ENCODE measurements around the gene TMEM178B. TPM values are rescaled to one million over a fixed set of nuclear protein-coding genes. Genes with fewer than 3 reads are reported as not detected.
"Not testable (repeated sequence)": the region's sequence is repeated elsewhere in the genome, so short reads cannot be mapped to it uniquely, and the experiment has no call there.

The TMEM178B gene
- polyA plus RNA-seq, 3 donors from 2014 or later = not detected

DNA sequence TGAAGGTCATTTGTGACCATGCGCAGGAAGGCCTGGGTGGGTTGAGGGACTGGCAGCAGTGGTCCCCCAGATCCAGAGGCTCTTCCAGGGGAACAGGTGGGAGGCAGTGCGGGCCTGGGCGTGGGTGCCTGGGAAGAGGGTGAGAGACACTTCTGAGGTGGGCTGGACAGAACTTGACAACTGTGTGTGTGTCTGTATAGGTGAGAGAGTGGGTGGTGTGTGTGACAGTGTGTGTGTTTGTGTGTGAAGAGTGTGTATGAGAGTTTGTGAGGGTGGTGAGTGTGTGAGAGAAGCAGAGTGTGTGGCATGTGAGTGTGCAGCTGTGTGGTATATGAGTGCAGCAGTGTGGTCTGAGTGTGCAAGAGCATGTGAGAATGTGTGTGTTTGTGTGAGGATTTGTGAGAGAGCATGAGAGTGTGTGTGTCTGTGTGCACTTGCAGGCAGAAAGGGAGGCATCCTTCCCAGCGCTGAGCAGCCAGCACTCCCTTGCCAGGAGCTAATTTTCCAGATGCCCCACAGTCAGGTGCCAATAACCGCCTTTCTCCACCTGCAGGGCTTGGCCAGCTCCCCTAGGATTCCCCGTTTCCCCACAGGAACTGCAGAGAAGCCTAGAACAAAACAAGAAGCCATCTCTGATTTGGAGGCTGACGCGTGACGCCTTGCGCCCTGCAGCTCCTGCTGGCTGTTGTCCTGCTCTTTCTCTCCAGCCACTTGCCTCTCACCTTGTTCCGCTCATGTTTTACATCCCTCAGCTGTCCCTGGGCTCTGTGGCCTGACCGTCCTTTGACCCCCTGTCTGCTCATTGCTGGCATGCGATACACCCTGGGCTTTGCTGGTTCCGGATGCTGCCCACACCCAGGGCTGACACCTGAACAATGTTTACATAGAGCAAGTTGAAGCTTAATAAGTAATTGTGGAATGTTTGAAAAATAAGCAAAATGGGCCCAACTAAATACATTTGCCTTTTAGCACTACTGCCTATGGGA, 88.0 kb downstream of the TMEM178B start:
- no peaks in the 10 kb centered on the region for H3K4me1 Mint-ChIP-seq
- DNase-seq = no peak
- H3K9me3 Mint-ChIP-seq = peaks cover 0 to 1% (median 0%) of the 10 kb centered on the region in 6 donors
- no peak overlapping the region for H3K27ac Mint-ChIP-seq
- no peak overlapping the region for H3K4me3 Mint-ChIP-seq
- H3K27me3 Mint-ChIP-seq (ENCODE audit: low read depth in 3 of 3) = peaks cover under 1 to 5% (median 4%) of the 10 kb centered on the region in 3 donors
- H3K36me3 Mint-ChIP-seq = no peaks in the 10 kb centered on the region

DNA sequence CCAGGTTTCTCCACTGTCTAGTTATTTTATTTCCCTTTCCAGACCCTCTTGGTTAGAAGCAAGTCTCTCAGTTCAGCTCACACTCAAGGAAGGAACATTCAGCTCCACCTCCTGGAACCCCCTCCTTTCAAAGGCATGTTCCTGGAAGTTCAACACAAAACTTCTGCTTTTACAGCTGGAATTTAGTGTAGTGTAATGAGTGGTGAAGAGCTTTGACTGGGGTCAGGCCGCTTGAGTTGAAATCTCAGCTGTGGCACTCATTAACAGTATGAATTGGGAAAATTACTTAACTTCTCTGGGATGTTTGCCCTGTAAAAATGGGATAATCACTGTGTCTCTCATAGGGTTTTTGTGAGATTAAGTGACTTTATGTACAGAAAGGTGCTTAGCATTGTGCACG, 91.7 kb downstream of the TMEM178B start:
- Mint-ChIP-seq H3K36me3 (no peaks in the 10 kb centered on the region), H3K4me3 (no peak overlapping the region), H3K27ac (no peak overlapping the region), H3K27me3 (ENCODE audit: low read depth in 3 of 3) (peaks cover 0 to 5% (median 0%) of the 10 kb centered on the region in 3 donors), H3K9me3 (no peaks in the 10 kb centered on the region), H3K4me1 (no peaks in the 10 kb centered on the region)
- DNase-seq = no peak

GRCh38 chr7:141166926-141167325, 93.1 kb downstream of the TMEM178B start:
- Mint-ChIP-seq H3K4me3 (no peak overlapping the region), H3K4me1 (no peaks in the 10 kb centered on the region), H3K9me3 (no peaks in the 10 kb centered on the region), H3K27me3 (ENCODE audit: low read depth in 3 of 3) (peaks cover 0 to 7% (median 0%) of the 10 kb centered on the region in 3 donors), H3K27ac (no peak overlapping the region), H3K36me3 (no peaks in the 10 kb centered on the region)
- no peak for DNase-seq

- Mint-ChIP-seq H3K9me3 (no peaks in the 10 kb centered on the region), H3K4me1 (no peaks in the 10 kb centered on the region), H3K27me3 (ENCODE audit: low read depth in 3 of 3) (peaks cover 0 to 7% (median under 1%) of the 10 kb centered on the region in 3 donors), H3K27ac (no peak overlapping the region), H3K4me3 (no peak overlapping the region), H3K36me3 (no peaks in the 10 kb centered on the region)
- DNase-seq = no peak
Observed at GRCh38 chr7:141167381-141167964, 93.6 kb downstream of the TMEM178B start.

DNA sequence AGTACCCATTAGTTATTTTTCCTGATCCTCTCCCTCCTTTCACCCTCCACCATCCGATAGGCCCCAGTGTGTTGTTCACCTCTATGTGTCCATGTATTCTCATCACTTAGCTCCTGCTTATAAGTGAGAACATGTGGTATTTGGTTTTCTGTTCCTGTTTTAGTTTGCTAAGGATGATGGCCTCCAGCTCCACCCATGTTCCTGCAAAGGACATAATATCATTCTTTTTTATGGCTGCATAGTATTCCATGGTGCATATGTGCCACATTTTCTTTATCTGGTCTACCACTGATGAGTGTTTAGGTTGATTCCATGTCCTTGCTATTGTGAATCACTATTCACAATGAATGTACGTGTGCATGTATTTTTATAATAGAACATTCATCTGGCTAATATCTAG, 95.3 kb downstream of the TMEM178B start:
- not testable (repeated sequence) for H3K9me3 Mint-ChIP-seq; H3K27me3 Mint-ChIP-seq (ENCODE audit: low read depth in 3 of 3); H3K4me1 Mint-ChIP-seq; DNase-seq; H3K4me3 Mint-ChIP-seq; H3K36me3 Mint-ChIP-seq; H3K27ac Mint-ChIP-seq

DNA sequence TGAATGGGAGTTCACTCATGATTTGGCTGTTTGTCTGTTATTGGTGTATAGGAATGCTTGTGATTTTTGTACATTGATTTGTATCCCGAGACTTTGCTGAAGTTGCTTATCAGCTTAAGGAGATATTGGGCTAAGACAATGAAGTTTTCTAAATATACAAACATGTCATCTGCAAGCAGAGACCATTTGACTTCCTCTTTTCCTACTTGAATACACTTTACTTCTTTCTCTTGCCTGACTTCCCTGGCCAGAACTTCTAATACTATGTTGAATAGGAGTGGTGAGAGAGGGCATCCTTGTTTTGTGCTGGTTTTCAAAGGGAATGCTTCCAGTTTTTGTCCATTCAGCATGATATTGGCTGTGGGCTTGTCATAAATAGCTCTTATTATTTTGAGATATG, 101.9 kb downstream of the TMEM178B start:
- DNase-seq; H3K27ac Mint-ChIP-seq; H3K4me3 Mint-ChIP-seq; H3K4me1 Mint-ChIP-seq; H3K27me3 Mint-ChIP-seq (ENCODE audit: low read depth in 3 of 3); H3K36me3 Mint-ChIP-seq: not testable (repeated sequence)
- H3K9me3 Mint-ChIP-seq = peaks cover 0 to 11% (median 0%) of the 10 kb centered on the region in 6 donors

- H3K27ac Mint-ChIP-seq; H3K4me1 Mint-ChIP-seq; H3K27me3 Mint-ChIP-seq (ENCODE audit: low read depth in 3 of 3); DNase-seq; H3K36me3 Mint-ChIP-seq: not testable (repeated sequence)
- H3K4me3 Mint-ChIP-seq = peak overlapping the region in 2 of 5 donors; percentile 15 to 22
- peaks cover 0 to 11% (median 0%) of the 10 kb centered on the region in 6 donors for H3K9me3 Mint-ChIP-seq
Observed at GRCh38 chr7:141177120-141177519, 103.3 kb downstream of the TMEM178B start.

DNA sequence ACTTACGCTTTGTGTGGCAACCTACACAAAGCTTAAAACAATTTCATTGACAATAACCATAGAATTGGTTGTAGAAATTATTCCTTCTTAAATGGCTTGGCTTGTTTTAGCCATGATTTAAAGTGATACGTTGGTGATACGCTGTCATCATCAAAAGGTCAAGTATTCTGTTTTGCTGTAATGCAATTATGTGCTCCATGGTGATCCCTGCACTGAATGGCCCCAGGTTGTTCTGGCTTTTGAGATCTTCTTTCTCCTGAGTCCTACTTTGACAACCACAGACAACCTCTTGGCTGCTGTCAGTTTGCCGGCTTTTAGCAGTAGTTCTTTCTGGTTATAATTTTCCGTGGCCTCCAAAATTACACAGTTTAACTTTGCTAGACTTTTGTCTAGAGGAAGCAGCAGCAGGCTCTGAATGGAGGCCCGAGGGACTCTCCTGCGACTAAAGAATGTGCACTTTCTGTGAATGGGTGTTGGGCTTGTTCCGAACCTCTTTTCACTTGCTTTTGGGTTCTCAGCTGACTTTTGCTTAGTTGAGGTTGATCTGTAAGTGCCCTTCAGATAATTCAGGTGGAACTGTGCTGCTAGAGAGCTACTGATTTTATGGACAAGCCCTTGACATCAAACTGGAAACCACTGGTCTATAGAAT, 104.7 kb downstream of the TMEM178B start:
- Mint-ChIP-seq H3K36me3 (no peaks in the 10 kb centered on the region), H3K4me1 (no peaks in the 10 kb centered on the region), H3K9me3 (peaks cover 0 to 11% (median 0%) of the 10 kb centered on the region in 6 donors), H3K27ac (no peak overlapping the region), H3K4me3 (no peak overlapping the region), H3K27me3 (ENCODE audit: low read depth in 3 of 3) (peaks cover 2 to 8% (median 5%) of the 10 kb centered on the region in 3 donors)
- DNase-seq = no peak

DNA sequence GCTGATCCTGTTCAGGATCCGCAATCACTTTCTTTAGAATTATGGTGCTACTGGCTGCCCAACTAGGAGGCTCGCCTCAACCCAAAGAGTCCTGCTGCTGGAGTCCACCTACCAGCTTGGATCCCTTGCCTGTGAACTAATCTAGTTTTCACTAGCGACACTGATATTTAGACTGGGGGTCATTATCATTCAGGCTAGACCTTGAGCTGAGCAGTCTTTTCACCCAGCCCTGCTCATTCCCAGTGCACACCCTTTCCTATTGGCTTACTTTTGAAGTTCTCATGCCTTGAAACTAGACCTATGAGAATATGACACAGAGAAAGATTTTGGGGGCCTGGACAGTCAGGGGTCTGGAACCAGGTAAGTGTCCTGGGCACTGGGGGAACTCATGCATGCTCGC, 107.9 kb downstream of the TMEM178B start:
- Mint-ChIP-seq H3K9me3 (peaks cover 0 to 4% (median 0%) of the 10 kb centered on the region in 6 donors), H3K36me3 (no peaks in the 10 kb centered on the region), H3K27me3 (ENCODE audit: low read depth in 3 of 3) (peaks cover 2 to 3% (median 3%) of the 10 kb centered on the region in 3 donors), H3K4me1 (no peaks in the 10 kb centered on the region), H3K27ac (no peak overlapping the region), H3K4me3 (no peak overlapping the region)
- DNase-seq = no peak

DNA sequence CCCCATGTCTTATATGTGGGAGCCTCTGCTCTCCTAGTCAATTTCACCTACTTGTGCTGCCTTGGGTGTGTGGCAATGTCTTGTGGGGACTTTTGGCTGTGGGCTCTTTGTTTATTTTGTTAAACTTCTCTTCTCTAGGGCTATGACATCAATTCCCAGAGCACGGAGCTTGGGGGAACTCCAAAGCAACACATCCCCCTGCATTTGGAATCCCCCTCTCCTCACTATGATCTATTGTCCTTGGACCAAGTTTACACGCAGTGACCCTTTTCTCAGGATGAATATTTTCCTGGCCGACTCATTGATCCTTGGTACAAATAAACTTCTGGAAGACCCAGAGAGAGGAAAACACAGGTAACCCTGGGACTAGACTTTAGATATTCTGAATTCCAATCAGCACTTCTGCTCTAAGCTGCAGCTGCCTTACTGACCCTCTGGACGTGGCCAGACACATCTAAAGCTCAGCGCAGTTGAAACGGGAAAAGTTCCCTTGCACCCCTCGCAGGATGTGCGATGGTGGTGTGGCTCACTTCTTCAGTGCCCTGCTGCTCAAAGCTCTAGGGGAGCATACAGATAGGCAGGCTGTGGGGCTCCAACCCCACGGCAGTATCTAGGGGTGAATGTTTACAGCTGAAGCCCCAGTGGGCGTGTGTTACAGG, 110.8 kb downstream of the TMEM178B start:
- DNase-seq = no peak
- Mint-ChIP-seq H3K4me1 (no peaks in the 10 kb centered on the region), H3K36me3 (no peaks in the 10 kb centered on the region), H3K27ac (no peak overlapping the region), H3K4me3 (no peak overlapping the region), H3K27me3 (ENCODE audit: low read depth in 3 of 3) (peaks cover 0 to 2% (median 2%) of the 10 kb centered on the region in 3 donors), H3K9me3 (no peaks in the 10 kb centered on the region)

GRCh38 chr7:141185369-141185967, 111.6 kb downstream of the TMEM178B start:
- Mint-ChIP-seq H3K27ac (no peak overlapping the region), H3K4me1 (no peaks in the 10 kb centered on the region), H3K4me3 (no peak overlapping the region), H3K36me3 (no peaks in the 10 kb centered on the region), H3K27me3 (ENCODE audit: low read depth in 3 of 3) (peaks cover 0 to 2% (median 0%) of the 10 kb centered on the region in 3 donors), H3K9me3 (no peaks in the 10 kb centered on the region)
- DNase-seq = no peak

DNA sequence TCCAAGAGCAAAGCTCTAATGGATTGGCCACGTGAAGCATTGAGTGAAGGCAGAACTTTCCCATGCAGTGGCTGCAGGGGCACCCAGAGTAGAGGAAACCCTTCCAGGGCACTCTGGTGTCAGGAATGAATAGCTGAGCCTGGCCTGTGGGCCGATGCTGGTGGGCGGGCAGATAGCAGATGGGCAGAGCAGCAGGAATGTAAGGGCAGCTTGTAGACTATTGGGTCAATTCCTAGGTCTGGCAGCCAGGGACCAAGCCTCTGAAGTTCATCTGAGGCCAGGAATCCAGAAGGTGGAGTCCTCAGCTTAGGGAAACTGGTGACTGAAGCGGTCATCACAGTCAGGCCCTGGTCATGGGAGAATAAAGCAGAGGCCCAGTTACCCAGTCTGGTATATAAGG, 115.4 kb downstream of the TMEM178B start:
- no peak for DNase-seq
- peaks cover 0 to 4% (median 2%) of the 10 kb centered on the region in 3 donors for H3K27me3 Mint-ChIP-seq (ENCODE audit: low read depth in 3 of 3)
- no peak overlapping the region for H3K27ac Mint-ChIP-seq
- H3K4me3 Mint-ChIP-seq = no peak overlapping the region
- H3K4me1 Mint-ChIP-seq = no peaks in the 10 kb centered on the region
- no peaks in the 10 kb centered on the region for H3K36me3 Mint-ChIP-seq
- no peaks in the 10 kb centered on the region for H3K9me3 Mint-ChIP-seq

DNA sequence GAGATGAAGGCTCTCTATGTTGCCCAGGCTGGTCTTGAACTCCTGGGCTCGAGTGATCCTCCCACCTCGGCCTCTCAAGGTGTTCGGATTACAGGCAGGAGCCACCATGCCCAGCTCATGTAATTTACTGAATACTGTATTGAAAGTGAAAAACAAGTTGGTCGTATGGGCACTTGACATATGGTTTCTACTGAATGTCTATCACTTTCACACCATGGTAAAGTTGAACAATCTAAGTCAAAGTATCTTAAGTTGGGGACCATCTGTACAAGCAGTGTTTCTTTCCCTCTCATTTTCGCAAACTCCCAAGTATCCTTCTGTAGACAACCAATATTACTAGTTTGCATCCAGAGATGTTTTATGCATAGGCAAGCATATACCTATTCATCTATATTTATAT, 116.6 kb downstream of the TMEM178B start:
- Mint-ChIP-seq H3K27ac (no peak overlapping the region), H3K36me3 (no peaks in the 10 kb centered on the region), H3K9me3 (no peaks in the 10 kb centered on the region), H3K27me3 (ENCODE audit: low read depth in 3 of 3) (peaks cover 0 to 7% (median 0%) of the 10 kb centered on the region in 3 donors), H3K4me3 (no peak overlapping the region), H3K4me1 (no peaks in the 10 kb centered on the region)
- no peak for DNase-seq

All from immature natural killer cell (primary cell).